Measurements from ENCODE around the gene VPS52.
"Not testable (repeated sequence)": the region's sequence is repeated elsewhere in the genome, so short reads cannot be mapped to it uniquely, and the experiment has no call there.

VPS52 gene

DNA sequence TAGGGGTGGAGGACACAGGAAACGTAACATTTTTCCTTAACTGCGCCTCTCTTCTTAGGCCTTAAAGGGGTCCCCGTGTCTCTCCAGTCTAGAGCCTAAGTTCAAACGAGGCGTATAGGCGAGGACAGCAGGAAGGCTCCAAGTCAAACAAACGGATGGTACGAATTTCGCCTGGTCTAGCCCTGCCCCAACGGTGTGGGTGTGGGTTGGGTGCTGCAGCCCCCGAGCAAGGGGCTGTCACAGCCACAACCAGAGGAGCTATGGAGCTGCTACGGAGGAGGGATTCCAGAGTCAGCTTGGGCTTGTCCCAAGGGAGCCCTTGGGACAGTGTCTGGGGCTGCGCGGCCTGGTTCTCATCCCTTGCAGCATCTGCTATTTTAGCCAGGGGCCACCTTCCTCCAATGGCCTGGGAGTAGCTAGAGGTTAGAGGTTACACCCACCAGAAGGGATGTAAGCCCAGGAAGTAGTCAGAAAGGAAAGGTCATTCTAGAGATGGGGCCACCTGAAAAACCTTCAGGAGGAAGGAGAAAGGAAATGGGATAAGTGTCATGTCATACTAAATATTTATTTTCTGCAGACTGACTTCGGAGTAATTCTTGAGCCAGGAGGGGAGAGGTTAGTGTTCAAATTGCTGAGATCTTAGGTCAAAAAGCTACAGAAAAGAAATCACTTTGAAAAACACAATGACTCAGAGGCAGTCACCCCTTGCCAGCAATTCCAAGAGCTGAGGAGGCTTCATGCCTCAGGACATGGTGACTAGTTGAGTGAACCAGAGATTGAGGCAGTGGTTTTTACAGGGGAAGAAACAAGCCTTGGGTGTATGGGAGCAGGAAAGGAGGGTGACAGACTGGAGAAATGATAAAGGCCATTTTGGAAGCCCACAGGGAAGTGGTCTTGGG, 21.7 kb downstream of the VPS52 start:
- DNase-seq: no peak

DNA sequence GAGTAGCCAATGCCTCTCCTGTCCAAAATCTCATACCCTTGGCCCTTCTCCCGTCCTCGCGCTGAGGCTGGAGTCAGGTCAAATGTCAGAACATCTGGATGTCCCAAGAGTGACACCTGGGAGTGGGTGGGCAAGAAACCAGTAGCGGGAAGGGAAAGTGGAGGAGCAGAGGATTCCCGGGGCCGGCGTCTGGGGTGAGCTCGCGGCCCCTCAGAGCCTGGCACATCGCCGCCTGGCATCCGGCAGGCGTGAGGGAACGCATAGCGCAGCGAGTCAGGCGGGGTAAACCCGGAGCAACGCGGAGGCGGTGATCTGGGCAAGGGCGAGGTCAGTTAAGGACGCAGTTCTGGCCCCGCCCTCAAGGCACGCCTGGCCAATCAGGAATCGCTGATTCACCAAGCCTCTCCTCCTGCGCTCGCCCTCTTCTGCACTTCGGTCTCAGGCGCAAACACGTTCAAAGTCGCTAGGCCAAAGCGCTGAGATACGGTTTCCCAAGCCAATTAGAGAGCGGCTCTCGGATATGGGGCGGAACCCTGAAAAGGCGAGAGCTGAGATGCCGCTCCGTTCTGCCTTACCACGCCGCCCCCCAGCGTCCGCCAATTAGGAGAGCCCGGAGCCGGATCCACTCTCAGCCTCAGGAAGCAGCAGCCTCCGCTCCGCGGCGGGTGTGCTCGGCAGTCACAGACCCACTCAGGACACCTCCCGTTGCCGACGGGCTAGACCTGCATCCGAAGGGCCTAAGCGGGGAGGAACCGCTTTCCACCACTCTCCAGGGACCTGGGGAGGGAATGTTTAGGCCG, 22.5 kb downstream of the VPS52 start:
- DNase-seq: peak; percentile 98

DNA sequence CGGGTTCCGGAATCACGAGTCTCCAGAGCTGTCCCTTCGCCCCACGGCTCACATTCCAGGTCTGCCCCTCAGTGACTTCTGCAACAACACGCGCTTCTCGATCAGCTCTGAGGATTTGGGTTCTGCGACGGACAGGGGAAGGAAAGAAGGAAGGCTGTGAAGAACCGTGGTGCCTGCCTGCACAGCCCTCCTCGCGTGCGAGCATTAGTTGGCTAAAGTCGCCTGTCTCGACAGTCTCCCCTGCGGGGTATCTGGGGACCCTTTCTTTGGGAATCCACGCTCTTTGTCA, 23.1 kb downstream of the VPS52 start:
- no peak for DNase-seq

DNA sequence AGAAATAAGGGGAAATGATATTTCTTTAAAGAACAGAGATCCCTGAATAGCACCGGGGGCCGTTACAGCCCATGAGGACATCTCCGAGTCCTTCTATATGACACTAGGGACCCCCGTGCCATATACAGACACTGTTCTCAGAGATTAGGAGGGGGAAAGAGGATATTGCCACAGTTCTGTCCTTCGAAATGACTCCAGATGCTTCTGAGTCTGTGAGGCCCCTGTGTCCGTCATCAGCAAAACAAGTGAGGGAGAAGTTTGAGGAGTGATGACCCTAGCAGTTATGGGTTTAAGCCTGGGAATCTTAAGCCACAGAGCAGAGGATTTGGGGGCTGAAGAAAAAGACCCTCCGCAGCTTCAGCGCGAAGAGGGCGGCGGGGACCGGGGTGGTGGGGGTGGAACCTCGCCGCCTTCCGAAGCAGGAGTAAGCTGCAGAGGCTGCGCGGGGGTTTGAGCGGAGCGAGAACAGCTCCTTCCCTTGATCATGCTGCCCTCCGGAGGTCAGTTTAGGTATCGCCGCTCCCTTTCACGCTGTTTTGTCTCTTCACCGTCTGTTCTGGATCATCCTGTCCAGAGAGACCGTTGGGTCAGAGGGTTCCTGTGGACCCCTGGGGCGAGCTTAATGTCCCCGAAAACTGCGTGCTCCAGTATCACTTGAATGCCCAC, 23.6 kb downstream of the VPS52 start:
- DNase-seq: peak; percentile 88

DNA sequence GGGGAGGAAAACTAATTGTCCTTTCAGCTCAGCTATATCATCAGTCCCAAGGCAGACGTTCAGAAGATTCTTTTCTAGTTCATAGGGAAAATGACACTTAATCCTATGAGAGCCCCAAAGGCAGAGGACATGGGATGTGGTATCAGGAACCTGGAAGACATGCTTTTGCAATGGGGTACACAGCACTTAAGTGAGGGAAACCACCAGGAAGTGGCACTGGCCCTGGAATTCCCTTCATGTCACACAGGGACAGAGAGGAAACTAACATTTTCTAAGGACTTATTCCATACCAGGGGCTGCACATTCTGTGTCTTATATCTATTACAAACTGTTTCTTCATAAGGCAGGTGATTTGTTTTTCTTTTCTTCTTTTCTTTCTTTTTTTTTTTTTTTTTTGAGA, 28.2 kb downstream of the VPS52 start:
- DNase-seq: no peak

DNA sequence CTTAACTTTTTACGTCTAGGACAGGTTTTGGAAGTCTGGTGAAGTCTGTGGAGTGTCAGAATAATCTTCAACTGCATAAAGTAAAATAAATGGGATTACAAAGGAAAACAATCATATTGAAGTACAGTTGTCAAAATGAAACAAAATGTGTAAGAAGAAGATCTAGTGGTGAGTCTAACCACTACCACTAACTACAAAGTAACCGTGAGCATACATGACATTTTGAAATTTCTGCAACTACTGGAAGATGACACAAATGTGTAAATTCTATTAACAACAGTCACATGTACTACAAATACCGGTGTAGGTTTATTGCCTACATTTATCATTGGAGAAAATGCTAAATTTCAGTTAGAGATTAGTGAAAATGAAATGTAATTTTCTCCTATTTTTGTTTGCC, 29.7 kb downstream of the VPS52 start:
- DNase-seq: no peak

DNA sequence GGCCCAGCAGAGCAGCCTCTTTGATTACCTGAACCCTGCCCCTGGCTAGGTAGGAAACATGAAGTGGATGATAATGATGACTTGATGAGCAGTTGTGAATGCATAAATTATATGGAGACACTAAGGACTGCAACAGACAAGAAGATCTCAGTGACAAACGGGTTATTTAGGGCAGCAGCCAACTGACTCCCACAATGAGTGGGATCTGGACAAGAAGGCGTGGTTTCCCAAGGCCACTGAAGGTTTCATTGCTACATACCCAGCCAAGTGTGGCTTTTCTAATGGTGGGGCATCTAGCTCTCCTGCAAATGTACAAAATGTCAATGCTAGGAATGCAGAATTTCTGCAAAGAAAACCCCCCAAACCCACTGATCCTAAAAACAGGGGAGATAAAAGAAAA, 33.9 kb downstream of the VPS52 start:
- DNase-seq: no peak

DNA sequence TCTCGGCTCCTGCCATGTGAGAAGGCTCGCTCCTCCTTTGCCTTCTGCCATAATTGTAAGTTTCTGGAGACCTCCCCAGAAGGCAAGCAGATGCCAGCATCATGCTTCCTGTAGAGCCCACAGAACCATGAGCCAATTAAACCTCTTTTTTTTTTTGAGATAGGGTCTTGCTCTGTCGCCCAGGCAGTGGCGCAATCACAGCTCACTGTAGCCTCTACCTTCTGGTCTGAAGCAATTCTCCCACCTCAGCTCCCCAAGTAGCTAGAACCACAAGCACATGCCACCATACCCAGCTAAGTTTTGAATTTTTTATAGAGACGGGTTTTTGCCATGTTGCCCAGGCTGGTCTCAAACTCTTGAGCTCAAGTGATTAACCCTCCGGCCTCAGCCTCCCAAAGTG, 34.8 kb downstream of the VPS52 start:
- no peak for DNase-seq

DNA sequence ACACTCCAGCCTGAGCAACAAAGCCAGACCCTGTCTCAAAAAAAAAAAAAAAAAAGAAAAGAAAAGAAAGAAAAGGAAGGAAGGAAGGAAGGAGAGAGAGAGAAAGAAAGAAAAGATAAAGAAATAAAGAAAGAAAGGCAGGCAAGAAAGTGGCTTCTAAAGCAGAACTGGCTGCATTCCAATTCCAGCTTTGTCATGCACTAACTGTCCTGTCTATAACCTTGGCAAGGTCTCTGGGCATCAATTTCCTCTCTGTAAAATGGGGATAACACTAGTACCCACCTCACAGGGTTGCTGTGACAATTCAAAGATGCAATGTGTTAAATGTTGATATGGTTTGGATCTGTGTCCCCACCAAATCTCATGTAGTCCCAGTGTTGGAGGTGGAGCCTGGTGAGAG, 35.3 kb downstream of the VPS52 start:
- DNase-seq: no peak

DNA sequence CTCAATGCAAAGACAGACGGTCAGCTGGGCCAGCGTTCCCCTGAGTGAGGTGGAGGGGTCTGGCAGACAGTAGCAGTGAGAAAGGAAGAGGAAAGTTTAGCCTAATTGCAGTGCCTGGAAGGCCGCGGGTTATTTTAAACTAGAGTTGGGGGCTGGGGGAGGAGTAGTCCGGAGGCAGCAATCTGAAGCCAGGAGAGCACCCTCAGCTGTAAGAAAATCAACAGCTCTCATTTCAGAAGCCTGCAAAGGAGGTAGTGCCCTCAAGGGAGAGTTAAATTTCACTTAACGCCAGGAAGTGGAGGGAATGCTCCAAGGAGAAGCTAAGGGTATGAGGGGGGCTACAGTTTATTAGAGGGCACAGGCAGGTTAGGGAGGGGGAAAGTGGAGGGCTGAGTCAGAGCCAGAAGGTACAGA, 36.4 kb downstream of the VPS52 start:
- no peak for DNase-seq

DNA sequence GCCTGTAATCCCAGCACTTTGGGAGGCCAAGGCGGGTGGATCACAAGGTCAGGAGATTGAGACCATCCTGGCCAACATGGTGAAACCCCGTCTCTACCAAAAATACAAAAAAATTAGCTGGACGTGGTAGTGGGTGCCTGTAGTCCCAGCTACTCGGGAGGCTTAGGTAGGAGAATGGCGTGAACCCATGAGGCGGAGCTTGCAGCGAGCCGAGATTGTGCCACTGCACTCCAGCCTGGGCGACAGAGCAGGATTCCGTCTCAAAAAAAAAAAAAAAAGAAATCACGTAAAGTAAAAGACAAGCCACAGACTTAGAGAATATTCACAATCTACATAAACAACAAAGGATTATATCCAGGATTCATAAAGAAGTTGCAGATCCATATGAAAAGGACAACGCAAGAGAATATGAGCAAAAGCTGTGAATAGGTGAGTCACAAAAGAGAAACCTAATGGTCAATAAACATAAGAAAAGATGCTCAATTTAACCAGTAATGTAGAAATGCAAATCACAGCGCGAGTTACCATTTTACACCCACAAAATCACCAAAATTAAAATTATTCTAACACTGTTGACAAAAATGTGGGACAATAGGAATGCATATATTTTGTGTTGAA, 45.1 kb downstream of the VPS52 start:
- not testable (repeated sequence) for DNase-seq

DNA sequence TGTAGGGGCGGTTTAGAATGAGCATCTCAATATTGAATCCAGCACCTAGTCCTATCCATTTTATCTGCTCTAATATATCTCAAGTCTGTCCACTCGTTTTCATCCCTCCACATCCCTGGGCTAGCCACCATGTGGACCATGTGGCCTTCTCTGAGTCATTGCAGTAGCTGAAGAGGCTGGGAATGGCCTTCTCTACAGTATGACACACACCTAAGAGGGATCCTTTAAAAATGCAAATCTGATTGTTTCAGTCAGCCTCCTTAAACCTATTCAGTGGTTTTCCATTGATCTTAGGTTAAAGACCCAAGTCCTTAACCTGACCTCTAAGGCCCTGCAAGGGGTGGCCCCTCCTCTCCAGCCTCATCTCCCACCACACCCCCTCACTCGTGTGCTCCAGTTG, 54.0 kb downstream of the VPS52 start:
- no peak for DNase-seq

DNA sequence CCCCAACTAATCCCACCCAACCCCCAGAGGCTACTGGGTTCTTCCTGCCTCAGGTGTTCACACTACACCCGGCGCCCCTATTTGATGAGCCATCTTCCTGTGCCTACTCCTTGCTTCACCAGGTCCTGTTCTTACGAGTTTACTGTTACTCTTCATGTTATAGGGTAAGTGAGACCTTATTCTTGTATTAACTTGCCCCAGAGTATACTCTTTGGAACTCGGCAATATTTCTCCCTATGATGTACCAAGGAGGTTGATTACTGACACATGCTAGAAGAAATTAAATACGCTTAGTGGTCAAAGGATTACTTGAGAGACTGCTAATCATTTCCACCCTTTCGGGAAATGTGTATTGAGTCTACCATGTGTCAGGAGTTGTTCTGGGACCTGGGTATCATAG, 54.4 kb downstream of the VPS52 start:
- no peak for DNase-seq

DNA sequence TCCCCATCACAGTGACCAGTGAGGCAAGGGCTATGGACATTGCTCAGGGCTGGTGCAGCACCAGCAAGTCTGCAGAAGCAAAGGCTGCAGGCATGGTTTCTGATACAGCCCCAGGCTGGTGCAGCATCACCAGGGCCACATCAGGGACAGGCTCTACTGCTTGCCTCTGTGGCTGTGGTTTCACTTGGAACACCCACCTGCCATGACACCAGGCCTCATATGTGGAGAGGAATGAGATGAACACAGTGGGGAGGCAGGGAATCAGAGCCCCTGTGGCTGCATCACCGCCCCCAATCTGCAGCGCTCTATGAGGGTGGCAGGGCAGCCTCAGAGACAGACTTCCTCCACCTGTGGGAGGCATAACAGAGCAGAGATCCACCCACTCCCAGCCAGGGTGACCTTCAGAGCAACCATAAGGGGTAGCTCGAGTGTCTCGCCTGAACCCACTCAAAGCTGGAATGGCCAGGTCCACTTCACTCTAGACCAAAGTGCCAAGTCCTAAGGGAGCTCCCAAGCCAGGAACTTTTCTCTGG, 55.5 kb downstream of the VPS52 start:
- DNase-seq: no peak

DNA sequence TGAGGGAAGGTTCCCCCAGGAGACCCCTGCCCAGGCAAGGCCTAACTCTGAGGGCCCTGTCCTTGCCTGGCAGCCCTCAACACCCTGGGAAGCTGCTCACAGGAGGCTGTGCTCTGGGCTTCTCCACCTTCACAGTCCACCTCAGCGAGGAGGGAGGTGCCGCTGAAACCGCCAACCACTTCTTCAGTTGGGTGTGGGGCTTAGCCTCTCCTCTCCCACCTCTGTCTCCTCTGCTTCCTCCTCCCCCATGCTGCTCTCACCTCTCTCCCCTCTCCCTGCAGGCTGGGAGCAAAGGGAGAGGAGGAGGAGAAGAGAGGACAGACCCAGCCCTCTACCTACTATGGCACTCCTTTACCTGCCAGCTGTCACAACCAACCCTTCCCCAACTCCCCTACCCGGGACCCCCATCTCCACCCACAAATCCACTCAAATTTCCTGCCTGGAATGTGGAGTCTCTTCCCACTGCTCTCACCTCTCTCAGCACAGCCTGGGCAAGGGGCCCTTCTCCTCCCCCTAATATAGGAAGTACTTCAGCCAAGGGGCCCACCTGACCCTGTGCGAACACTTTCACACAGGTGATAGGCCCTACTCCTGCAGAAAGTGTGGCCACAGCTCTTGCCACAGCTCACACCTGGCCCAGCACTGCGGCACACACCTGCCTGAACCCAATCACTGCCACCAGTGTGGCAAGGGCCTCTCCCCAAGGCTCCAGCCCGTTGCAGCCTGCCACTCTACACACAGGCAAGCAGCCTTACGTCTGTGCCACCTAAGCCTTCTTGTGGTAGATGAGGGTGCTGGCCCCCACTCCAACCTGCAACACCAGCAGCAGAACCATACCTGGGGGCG, 56.2 kb downstream of the VPS52 start:
- no peak for DNase-seq

DNA sequence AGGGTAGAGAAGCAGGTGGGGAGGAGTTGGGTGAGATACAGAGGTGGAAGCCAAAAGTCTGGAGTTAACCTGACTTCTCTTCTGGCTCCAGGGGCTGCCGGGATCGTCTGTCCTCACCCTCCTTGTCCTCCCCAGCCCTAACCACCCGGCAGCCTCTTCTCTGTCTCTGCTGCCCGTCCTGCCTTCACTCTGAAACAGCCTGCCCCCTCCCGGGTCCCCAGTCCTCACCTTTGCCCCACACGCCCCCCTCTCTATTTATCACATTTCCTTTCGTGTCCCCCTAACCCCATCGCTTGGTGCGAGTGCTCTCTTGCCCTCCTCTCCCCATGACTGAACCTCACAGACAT, 57.7 kb downstream of the VPS52 start:
- DNase-seq: no peak

DNA sequence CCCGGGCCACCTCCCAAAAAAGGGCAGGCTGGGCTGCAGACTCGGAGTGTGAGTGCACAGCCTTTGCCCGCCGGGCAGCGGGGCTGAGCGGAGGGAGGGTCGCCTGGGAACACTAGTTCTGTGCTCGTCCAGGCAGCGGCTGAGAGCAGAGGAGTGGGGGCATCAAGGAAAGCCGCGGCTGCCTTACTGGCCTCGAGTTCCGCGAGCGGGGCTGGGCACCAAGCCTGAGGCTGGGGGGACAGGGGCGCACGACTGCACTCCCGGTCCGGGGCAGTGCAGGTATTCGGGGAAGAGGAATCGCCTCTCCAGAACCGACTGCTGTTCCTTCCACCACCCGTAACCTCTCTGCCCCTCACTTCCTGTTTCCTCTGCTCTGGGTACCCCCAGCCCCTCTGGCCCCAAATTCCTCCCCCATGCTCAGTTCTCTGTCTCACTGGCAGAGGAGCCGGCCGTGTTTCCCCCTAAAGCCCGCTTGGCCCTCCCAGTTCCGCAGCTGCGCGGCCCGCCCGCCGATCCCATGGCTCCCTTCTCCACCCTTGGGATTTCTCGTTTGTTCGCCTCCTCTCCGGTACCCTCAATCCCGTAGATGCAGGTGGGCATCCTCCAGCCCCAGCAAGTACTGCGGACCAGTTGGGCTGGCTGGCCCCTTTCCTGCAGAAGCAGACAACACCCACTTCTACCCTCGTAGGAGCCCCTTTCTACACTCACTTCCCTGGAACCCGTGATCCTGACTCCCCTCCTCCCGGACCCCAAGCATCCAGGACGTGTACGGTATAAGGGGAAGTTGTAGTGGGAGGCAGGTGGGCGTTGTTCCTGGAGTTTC, 58.3 kb downstream of the VPS52 start:
- peak; percentile 8 for DNase-seq

DNA sequence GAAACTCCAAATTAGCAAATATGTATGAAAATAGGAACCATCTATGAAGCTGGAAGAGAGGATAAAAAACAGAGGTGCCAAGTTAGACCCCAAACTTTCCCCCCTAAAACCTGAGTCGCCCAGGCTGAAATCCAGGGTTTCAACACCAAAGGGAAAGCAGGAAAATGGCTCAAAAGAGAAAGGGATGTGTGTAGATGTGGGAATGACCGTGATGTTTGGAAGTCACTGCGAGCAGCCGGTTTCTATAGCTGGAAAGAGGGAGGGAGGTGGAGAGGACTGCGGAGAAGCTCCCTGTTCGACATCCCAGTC, 58.9 kb downstream of the VPS52 start:
- no peak for DNase-seq

DNA sequence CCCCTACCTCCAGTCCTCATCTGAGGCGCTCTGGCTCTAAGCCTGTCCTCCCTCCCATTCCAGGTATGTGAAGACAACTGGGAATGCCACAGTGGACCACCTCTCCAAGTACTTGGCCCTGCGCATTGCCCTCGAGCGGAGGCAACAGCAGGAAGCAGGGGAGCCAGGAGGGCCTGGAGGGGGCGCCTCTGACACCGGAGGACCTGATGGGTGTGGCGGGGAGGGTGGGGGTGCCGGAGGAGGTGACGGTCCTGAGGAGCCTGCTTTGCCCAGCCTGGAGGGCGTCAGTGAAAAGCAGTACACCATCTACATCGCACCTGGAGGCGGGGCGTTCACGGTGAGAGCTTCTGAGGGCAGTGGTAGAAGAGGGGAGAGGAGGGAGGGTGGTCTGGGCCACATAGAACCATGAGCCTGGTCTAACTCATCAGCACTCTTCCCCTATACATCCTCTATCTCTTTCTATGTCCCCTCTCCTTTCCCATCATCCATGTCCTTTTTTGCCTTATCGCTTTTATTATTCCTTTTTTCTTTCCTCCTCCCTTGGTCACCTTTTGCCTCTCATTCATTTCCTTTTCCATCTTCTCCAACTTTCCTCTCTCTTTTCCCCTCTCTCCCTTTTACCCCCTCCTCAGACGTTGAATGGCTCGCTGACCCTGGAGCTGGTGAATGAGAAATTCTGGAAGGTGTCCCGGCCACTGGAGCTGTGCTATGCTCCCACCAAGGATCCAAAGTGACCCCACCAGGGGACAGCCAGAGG, 59.8 kb downstream of the VPS52 start:
- no peak for DNase-seq

DNA sequence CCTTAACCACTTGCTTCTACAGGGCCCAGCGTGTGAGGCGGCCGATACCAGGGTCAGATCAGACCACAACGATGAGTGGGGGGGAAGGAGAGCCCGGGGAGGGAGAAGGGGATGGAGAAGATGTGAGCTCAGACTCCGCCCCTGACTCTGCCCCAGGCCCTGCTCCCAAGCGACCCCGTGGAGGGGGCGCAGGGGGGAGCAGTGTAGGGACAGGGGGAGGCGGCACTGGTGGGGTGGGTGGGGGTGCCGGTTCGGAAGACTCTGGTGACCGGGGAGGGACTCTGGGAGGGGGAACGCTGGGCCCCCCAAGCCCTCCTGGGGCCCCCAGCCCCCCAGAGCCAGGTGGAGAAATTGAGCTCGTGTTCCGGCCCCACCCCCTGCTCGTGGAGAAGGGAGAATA, 60.5 kb downstream of the VPS52 start:
- no peak for DNase-seq

DNA sequence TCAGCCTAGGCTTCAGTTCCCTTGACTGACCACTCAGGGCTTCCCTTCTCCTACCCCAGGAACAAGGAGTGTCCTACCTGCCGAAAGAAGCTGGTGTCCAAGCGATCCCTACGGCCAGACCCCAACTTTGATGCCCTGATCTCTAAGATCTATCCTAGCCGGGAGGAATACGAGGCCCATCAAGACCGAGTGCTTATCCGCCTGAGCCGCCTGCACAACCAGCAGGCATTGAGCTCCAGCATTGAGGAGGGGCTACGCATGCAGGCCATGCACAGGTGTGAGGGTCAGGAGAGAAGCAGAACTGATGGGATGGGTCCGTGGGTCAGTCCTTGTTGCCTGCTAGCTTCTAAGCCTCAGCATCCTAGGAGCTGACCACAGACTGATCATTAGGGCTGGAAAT, 61.8 kb downstream of the VPS52 start:
- DNase-seq: no peak

Measured in stimulated activated naive CD4-positive, alpha-beta T cell treated with Interleukin-2 at 50 U/mL for 16 hours (primary cell).